GM19463 (cell line): Measurements from ENCODE around the gene STK26.
"Not testable (repeated sequence)": the region's sequence is repeated elsewhere in the genome, so short reads cannot be mapped to it uniquely, and the experiment has no call there.

Source experiments
- ATAC-seq: cut with Tn5 transposase; IDR thresholded peaks from one replicate; pipeline ENCODE4 v1.9.1; 2021; ENCODE audit warnings: mild to moderate bottlenecking, moderate library complexity; ENCODE audit not compliant: unreplicated experiment

STK26 gene

DNA sequence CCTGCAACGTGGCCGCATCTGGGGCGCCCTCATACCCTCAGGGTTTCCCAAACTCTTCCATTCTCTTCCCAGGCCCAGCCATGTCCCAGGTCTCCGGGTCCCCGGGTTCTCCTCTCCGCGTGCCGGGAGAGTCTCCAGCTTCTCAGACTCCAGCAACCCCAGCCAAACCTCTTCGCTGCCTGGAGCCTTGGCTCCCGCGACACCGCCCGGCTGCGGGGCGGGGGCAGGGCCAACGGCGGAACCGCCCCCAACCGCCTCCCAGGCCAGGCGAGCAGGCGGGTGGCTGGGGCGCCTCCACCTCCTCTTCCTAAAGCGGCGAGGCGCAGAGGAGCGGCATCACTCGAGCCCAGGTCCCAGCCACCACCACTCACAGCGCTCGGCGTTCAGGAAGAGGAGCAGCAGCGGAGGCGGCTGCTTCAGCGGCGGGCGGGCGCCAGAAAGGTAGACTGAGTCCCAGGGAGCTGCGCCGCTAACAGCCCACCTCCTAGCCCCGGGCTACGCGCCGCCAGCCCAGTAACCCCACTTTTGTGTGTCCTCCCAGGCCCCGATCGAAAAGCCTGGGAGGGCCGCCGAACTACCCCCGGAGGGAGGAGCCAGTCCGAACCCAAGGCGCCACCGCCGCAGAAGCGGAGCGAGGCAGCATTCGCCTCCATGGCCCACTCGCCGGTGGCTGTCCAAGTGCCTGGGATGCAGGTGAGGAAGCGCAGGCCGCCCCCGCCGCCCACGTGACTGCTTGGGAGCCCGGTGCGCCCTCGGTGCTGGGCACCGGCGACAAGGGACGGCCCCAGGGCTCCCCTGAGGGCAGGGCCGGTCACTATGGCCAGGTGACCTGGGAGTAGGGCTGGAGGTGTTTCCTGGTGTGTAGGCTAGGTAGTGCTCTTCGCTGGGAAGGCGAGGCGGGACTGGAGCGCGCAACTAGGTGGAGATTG is at the start of gene STK26:
Gene STK26 (plus strand): TSS at position 336 of the 929 bp plus-strand sequence. CDS start 316 bp downstream, at position 652.
- peak; percentile 71 for ATAC-seq

DNA sequence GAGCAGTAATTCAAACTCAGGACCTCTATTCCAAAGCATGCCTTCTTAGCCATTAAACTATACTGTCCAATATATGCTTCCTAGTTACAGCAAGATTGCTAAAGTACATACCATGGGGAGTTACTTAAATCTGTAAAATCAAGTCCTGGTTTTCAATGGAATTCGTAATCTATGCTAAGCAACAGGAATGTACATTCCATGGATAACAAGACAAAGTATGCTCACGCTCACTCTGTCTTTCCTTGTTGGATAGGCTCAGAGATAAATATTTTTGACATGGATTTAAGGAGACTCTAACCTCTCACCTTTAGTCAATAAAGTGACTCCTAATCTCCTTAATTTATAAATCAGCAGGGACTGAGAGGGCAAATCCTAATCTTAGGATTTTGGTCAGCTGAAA is 47.3 kb upstream of the STK26 start:
- no peak for ATAC-seq

DNA sequence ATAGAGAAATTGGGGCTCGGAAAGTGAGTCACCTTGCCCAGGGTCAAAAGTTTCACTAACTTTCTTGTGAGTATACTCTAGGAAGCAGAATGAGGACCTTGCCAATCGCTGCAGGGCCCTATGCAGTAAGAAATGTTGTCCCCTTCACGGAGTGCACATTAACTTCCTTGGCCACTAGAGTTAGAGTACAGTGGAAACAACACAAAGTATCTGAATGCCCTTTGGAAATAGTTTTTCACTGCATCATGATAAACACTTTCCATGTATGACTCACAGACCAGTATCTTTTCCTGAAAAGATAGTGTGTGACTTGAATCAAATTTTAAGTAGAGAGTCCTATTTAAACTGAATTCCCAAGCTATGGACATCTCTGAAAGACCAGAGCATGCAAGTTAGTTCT is 45.5 kb upstream of the STK26 start:
- no peak for ATAC-seq

- no peak for ATAC-seq
These were observed 44.0 kb upstream of the STK26 start for GRCh38 chrX:131979116-131979515.

GRCh38 chrX:131985526-131986049 is 37.5 kb upstream of the STK26 start:
- ATAC-seq: no peak

GRCh38 chrX:131987252-131987651 is 35.9 kb upstream of the STK26 start:
- ATAC-seq: peak; percentile 98

GRCh38 chrX:131988236-131988635 is 34.9 kb upstream of the STK26 start:
- no peak for ATAC-seq

- ATAC-seq: no peak
These were observed 22.0 kb upstream of the STK26 start for GRCh38 chrX:132001127-132001526.

DNA sequence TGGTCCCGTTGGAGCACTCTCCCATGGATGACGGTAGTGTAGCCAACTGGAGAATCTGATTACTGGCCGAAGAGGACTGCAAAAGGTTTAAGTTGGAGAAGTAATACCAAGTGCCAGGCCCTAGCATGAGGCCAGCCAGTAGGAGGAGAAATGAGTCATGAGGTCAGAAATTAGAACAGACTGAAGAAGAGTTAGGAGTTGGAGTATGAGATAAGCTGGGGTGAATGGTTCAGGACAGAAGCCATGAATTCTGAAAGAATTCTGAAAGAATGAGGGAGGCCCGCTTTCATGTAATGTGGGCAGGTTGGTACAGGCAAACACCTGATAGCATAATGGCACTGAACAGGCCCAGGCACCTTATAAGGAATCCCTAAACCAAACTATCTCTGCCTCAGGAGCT is 18.4 kb upstream of the STK26 start:
- no peak for ATAC-seq

- ATAC-seq: no peak
These were observed 13.8 kb upstream of the STK26 start for GRCh38 chrX:132009350-132009749.

GRCh38 chrX:132010213-132010612 is 12.9 kb upstream of the STK26 start:
- ATAC-seq: not testable (repeated sequence)

GRCh38 chrX:132015875-132016274 is 7.2 kb upstream of the STK26 start:
- no peak for ATAC-seq

- no peak for ATAC-seq
These were observed 6.3 kb upstream of the STK26 start for GRCh38 chrX:132016628-132017430.

DNA sequence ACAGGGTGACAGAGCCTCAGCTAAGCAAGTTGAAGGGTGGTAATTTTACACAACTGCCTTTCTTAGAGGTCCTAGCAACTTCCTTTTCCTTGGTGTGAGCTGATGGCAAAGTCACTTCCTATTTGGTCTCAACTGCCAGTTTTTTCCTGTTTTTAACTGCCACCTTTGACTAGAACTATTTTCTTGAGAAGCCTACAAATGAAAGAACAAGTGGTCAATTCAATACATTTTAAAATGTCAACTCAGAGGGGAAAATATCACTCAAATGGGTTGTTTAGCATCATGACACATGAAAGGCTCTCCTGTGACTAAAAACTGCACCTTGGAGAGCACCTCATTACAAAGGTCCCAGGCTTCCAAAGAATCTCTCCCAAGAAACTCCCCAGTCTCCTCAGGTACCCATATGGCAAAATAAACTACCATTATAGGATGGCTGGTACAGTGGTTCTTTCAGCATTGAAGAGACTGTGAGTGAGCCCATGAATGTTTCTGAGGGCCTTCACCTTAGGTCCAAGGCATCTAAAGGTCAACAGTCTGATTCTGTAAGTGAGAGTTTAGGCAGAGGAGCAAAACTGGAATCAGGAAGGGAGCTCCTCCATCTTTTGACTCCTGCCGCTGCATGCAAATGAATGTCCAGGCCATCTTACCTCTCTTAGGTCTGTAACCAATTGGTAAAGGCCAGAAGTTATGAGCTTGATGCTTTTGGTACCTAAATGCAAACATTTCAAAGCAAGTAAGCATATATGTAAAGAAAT is 5.5 kb upstream of the STK26 start:
- no peak for ATAC-seq

GRCh38 chrX:132022198-132022966 is 720 bp upstream of the STK26 start:
- peak; percentile 18 for ATAC-seq

- ATAC-seq: peak; percentile 41
These were observed 839 bp downstream of the STK26 start for GRCh38 chrX:132023896-132024386.

DNA sequence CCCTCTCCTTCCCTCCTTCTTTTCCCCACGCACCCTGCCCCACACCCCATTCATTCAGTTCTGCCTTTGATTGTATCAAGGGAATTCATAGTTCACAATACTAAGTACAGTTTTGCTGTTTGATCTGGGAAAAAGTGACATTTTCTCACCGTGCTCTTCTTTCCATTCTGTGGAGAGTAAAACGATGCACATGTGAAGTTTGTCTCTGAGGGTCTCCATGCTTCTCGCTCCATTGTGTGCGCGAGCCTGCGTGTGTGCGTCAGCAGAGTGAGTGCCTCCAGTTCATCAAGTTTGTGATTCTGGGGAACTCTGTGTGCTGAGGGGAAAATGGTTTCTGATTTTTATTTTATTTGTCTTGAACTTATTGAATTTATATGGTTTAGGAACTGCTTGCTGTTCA is 1.9 kb downstream of the STK26 start:
- no peak for ATAC-seq

- ATAC-seq: no peak
These were observed 7.2 kb downstream of the STK26 start for GRCh38 chrX:132030264-132030663.

DNA sequence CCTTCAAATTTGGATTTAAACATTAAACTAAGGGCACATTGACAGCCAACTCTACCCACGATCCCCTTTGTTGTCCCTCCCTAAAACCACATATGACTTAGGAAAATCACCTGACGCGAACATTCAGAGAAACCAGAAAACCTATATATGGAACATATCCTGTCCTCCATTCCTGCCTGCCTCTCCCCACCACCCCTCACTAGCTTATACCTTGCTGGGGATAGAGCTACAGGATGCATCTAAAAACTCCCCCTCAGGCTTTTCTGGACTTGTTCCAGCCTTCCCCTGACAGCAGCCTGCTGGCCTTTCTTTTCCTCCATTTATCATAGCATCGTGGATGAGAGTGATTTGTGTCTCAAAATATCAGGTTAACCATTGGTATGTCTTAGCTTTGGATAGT is 8.8 kb downstream of the STK26 start:
- no peak for ATAC-seq

DNA sequence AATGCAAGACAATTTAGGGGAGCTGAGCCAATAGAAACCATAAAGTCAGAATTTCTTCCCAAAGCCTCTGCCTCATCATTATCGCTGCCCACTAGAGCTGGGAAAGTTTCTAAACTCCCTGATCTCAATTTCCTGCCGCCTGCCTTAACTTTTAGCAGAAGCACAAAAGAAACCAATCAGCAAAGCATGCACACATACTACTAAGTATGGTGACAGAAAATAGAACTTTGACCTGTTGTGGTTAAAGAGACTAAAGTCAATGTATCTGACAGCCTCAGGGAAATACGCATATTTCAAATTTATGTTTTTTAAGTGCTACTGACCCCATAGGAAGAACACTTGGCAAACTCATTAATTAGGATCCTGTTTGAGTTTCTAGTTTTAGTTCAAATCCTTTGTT is 10.1 kb downstream of the STK26 start:
- peak; percentile 60 for ATAC-seq
